RWPE1 (cell line): ENCODE results near the gene EIF5B.
"Not testable (repeated sequence)": the region's sequence is repeated elsewhere in the genome, so short reads cannot be mapped to it uniquely, and the experiment has no call there.

Experiments
- CTCF ChIA-PET: fragments of 350-600 bp; sonication (Branson Sonifier 250); formaldehyde crosslinking; extraction: SDS; loops from one replicate; lab custom pipeline; 2021; lab: Yijun Ruan, JAX
- POLR2A ChIA-PET: fragments of 400-600 bp; formaldehyde crosslinking; extraction: SDS; loops from one replicate; lab custom pipeline; 2020; ENCODE audit warnings: antibody characterized with exemption; ENCODE audit not compliant: low non-redundant PET; lab: Yijun Ruan, JAX
- DNase-seq: peaks from one replicate; pipeline ENCODE4 v3.0.0; 2012; ENCODE audit warnings: low spot score
- H3K27ac ChIP-seq: fragments of 450-650 bp; 2 replicates; pipeline ENCODE4 v1.5.1; 2017
- TF ChIP-seq, protein P1 (sequence below): fragments of 450-650 bp; conservative IDR thresholded peaks from 2 replicates; pipeline ENCODE4 v1.5.1; 2017; ENCODE audit warnings: low read depth, mild to moderate bottlenecking

EIF5B gene

DNA sequence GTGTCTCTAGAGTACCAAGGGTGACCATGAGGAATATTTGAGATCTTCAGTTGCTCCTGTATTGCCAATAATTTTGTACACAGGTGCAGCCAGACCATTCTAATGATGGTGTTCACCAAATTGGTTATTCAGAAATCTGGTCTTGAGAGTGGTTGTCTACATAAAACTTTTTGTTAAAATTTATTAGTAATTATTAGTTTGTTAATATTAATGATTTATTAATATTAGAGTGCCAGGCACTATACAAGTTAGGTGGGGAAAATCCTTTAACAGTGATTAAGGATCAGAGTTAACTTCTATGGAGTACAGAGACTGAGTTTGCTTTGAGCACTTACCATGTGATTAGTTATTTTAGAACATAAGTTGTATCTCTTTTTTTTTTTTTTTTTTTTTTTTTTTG is 9.0 kb downstream of the EIF5B start:
- CTCF ChIA-PET = interaction anchor here (0.6 kb wide), 1 partner anchor 310 kb away, joined by 3 read pairs; no protein-coding TSS in a partner anchor
- H3K27ac ChIP-seq = no peak overlapping the region
- no peak for DNase-seq
- TF ChIP-seq, protein P1, sequence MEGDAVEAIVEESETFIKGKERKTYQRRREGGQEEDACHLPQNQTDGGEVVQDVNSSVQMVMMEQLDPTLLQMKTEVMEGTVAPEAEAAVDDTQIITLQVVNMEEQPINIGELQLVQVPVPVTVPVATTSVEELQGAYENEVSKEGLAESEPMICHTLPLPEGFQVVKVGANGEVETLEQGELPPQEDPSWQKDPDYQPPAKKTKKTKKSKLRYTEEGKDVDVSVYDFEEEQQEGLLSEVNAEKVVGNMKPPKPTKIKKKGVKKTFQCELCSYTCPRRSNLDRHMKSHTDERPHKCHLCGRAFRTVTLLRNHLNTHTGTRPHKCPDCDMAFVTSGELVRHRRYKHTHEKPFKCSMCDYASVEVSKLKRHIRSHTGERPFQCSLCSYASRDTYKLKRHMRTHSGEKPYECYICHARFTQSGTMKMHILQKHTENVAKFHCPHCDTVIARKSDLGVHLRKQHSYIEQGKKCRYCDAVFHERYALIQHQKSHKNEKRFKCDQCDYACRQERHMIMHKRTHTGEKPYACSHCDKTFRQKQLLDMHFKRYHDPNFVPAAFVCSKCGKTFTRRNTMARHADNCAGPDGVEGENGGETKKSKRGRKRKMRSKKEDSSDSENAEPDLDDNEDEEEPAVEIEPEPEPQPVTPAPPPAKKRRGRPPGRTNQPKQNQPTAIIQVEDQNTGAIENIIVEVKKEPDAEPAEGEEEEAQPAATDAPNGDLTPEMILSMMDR = no peak
- POLR2A ChIA-PET = no interaction called here

DNA sequence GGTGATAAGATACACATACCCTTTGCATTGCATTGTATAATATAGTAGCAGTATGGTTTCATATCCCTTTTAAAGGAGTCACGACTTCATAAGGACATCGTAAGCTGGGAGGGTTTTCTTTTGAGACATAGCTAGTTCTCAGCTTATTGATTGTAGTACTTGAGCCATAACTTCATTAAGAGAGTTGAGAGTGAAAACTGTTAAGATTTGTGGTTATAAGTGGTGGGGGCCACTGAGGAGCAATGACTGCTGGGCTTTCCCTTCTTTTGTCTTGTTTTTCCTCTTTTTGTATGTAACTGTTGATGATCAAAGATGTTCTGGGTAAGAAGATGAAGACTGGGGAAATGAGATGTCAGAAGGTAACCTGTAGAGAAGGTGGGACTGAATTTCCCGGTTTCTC is 11.0 kb downstream of the EIF5B start:
- CTCF ChIA-PET = no interaction called here
- POLR2A ChIA-PET = no interaction called here
- no peak for DNase-seq
- TF ChIP-seq, protein P1 = no peak
- no peak overlapping the region for H3K27ac ChIP-seq

DNA sequence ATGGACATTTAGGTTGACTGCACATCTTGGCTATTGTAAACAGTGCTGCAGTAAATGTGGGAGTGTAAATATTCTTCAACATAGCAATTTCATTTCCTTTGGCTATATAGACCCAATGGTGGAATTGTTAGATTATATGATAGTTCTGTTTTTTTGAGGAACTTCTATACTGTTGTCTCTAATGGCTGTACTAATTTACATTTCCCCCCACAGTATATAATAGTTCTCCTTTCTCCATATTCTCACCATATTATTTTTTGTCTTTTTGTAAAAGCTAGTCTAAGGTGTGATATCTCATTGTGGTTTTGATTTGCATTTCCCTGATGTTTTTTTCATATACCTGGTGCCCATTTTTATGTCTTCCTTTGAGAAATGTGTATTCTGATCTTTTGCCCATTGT is 13.0 kb downstream of the EIF5B start:
- CTCF ChIA-PET = no interaction called here
- TF ChIP-seq, protein P1 = no peak
- no peak for DNase-seq
- POLR2A ChIA-PET = no interaction called here
- no peak overlapping the region for H3K27ac ChIP-seq

DNA sequence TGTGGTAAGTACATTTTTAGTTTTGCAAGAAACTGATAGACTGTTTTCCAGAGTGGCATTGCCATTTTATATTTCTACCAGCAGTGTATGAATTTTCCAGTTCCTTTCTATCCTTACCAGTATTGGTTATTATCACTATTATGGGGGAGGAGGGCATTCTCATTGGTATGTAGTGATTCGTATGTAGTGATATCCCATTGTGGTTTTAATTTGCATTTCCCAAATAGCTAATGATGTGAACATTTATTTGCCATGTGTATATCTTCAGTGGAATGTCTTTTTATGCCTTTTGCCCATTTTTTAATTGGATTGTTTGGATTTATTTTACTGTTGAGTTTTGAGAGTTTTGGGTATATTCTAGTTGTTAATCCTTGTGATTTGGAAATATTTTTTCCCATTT is 16.9 kb downstream of the EIF5B start:
- ChIA-PET CTCF (interaction anchor here (0.7 kb wide), 1 partner anchor 137 kb away, joined by 4 read pairs; no protein-coding TSS in a partner anchor), POLR2A (no interaction called here)
- no peak overlapping the region for H3K27ac ChIP-seq
- TF ChIP-seq, protein P1 = no peak
- no peak for DNase-seq

DNA sequence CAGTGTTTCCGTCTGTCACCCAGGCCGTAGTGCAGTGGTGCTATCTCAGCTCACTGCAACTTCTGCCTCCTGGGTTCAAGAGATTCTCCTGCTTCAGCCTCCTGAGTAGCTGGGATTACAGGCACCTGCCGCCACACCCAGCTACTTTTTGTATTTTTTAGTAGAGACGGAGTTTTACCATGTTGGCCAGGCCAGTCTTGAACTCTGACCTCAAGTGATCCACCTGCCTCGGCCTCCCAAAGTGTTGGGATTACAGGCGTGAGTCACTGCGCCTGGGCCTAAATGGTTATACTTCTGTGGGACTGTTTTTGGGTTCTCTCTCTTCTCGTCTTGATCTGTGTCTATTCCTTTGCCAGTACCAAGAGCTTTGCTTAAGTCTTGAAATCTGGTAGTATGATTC is 17.6 kb downstream of the EIF5B start:
- H3K27ac ChIP-seq, DNase-seq, POLR2A ChIA-PET: not testable (repeated sequence)
- CTCF ChIA-PET = interaction anchor here (0.7 kb wide), 2 partner anchors 125 to 136 kb away, joined by 3 to 4 read pairs; no protein-coding TSS in a partner anchor

DNA sequence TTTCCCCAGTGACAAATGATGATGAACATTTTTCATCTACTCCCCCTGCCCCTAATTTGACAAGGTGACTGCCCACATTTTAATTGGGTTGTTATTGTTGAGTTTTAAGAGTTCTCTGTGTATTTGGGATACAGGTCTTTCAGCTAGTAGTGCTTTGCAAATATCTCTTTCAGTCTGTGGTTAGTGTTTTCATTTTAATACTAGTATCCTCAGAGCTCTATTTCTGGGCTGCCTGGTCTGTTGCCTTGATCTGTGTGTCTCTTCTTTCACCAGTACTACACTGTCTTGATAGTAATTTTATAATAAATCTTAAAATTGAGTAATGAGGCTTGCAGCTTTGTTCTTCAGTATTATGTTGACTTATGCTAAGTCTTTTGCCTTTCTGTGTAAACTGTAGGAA is 19.7 kb downstream of the EIF5B start:
- H3K27ac ChIP-seq = no peak overlapping the region
- CTCF ChIA-PET = interaction anchor here (1.0 kb wide), 1 partner anchor 17 kb away, joined by 4 read pairs; no protein-coding TSS in a partner anchor
- DNase-seq = no peak

DNA sequence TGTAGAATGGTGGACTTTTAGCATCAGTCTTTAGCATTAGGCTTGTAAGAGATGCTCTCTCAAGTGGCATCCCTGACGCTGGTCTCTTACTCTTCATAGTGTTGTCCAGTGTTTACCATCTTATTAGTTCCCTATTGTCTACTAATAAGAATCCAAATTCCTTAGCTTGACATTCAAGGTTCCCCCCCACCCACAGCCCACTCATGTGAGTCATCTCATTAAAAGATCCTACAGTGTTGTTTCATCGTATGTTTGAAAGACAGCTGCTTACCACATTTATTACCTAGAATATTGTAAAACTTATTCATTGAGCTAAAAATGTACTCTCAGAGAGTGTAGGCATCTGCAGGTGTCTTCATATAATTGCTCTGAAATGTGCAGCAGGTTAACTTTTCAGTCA is 28.5 kb downstream of the EIF5B start:
- TF ChIP-seq, protein P1 = no peak
- POLR2A ChIA-PET = interaction anchor here (0.5 kb wide), 1 partner anchor 200 kb away, joined by 6 read pairs; no protein-coding TSS in a partner anchor
- no peak overlapping the region for H3K27ac ChIP-seq
- no peak for DNase-seq
- CTCF ChIA-PET = interaction anchor here (0.5 kb wide), 1 partner anchor 206 kb away, joined by 3 read pairs; no protein-coding TSS in a partner anchor

More for the DNA sequence above, 19.7 kb downstream of the EIF5B start:
- TF ChIP-seq, protein P1 = no peak
- POLR2A ChIA-PET = no interaction called here

DNA sequence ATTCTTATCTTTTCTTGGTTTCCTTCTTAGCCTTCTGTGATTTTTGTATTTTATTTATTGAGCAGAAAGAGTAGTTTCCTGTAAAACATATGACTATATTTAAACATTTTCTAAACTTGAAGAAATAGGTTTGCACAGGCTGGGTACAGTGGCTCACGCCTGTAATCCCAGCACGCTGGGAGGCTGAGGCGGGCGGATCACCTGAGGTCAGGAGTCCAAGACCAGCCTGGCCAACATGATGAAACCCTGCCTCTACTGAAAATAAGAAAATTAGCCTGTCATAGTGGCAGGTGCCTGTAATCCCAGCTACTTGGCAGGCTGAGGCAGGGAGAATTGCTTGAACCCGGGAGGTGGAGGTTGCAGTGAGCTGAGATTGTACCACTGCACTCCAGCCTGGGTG is 31.7 kb downstream of the EIF5B start:
- CTCF ChIA-PET, POLR2A ChIA-PET, H3K27ac ChIP-seq, DNase-seq: not testable (repeated sequence)
